ENCODE measurements around the gene UBA1. TPM values are rescaled to one million over a fixed set of nuclear protein-coding genes. Genes with fewer than 3 reads are reported as not detected.

The UBA1 gene
- total and polyA plus RNA-seq, 10 of the 15 experiments (the other 5 are each of a cell fraction or from before 2014, with no cell fraction given) = 60.4 to 314 (median 216) TPM

DNA sequence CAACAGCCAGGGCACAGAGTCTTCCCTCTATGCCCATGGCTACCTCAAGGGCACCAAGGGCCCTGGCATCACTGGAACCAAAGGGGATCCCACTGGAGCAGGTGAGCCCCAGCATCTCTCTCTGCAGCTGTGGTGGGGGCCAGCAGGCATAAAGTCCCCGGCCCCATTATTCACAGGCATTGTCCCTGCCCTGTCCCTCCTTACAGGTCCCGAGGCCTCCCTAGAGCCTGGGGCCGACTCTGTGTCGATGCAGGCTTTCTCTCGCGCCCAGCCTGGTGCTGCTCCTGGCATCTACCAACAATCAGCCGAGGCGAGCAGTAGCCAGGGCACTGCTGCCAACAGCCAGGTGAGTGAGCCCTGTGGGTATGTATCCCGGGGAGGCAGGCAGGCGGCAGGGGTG lies 12.3 kb upstream of the UBA1 start:
- POLR2A ChIA-PET = no interaction called here
- RAD21 ChIA-PET (ENCODE audit: unreplicated experiment) = no interaction called here
- 82% methylated on average over 10 of the region's 10 CpGs for WGBS (ENCODE audit: insufficient coverage, insufficient replicate concordance, low lambda C conversion rate, missing lambda C conversion rate)
- peaks cover 0 to 21% of the 10 kb centered on the region in 2 experiments; a peak in 3 of 4 replicates for H3K36me3 ChIP-seq (ENCODE audit: control insufficient read depth in 2 of 2, insufficient read depth in 2 of 2, low read length in 1 of 2)
- intact Hi-C loops (cut with micrococcal nuclease; ENCODE audit: unreplicated experiment) (no loop called here), in situ Hi-C loops (cut with MboI) (no loop called here)
- H3K9ac ChIP-seq (ENCODE audit: control insufficient read depth, insufficient read depth, low read length) = no peak overlapping the region
- H3K4me3 ChIP-seq = no peak overlapping the region
- H4K20me1 ChIP-seq (ENCODE audit: control insufficient read depth, insufficient read depth) = no peaks in the 10 kb centered on the region
- CTCF ChIA-PET = no interaction called here
- SMC1A ChIA-PET (ENCODE audit: uncharacterized antibody, unreplicated experiment) = no interaction called here
- H3K9me3 ChIP-seq (replicated peaks; ENCODE audit: control insufficient read depth, insufficient read depth, low read length) = no peaks in the 10 kb centered on the region
- FAIRE-seq (no peak), ATAC-seq (no peak), DNase-seq (ENCODE audit: low read depth, low spot score) (no peak)
- TF ChIP-seq SIX5 (IDR thresholded peaks at IDR 0.05; ENCODE audit: low read depth, low read length, severe bottlenecking) = no peak
- TF ChIP-seq KDM1A (IDR thresholded peaks at IDR 0.05; ENCODE audit: borderline replicate concordance) = no peak
- no peak for TF ChIP-seq NBN (IDR thresholded peaks at IDR 0.05)
- TF ChIP-seq, protein P1, sequence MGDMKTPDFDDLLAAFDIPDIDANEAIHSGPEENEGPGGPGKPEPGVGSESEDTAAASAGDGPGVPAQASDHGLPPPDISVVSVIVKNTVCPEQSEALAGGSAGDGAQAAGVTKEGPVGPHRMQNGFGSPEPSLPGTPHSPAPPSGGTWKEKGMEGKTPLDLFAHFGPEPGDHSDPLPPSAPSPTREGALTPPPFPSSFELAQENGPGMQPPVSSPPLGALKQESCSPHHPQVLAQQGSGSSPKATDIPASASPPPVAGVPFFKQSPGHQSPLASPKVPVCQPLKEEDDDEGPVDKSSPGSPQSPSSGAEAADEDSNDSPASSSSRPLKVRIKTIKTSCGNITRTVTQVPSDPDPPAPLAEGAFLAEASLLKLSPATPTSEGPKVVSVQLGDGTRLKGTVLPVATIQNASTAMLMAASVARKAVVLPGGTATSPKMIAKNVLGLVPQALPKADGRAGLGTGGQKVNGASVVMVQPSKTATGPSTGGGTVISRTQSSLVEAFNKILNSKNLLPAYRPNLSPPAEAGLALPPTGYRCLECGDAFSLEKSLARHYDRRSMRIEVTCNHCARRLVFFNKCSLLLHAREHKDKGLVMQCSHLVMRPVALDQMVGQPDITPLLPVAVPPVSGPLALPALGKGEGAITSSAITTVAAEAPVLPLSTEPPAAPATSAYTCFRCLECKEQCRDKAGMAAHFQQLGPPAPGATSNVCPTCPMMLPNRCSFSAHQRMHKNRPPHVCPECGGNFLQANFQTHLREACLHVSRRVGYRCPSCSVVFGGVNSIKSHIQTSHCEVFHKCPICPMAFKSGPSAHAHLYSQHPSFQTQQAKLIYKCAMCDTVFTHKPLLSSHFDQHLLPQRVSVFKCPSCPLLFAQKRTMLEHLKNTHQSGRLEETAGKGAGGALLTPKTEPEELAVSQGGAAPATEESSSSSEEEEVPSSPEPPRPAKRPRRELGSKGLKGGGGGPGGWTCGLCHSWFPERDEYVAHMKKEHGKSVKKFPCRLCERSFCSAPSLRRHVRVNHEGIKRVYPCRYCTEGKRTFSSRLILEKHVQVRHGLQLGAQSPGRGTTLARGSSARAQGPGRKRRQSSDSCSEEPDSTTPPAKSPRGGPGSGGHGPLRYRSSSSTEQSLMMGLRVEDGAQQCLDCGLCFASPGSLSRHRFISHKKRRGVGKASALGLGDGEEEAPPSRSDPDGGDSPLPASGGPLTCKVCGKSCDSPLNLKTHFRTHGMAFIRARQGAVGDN (IDR thresholded peaks at IDR 0.05) = no peak
- TF ChIP-seq BHLHE40 (IDR thresholded peaks at IDR 0.05; ENCODE audit: borderline replicate concordance in 1 of 2, low read depth in 2 of 2, low read length in 1 of 2) = no peak
- H2AFZ ChIP-seq (ENCODE audit: control insufficient read depth, low read depth, low read length) = no peak overlapping the region
- H3K4me2 ChIP-seq (ENCODE audit: control insufficient read depth, insufficient read depth) = no peak overlapping the region
- no peak overlapping the region for H3K27ac ChIP-seq (ENCODE audit: control insufficient read depth, insufficient read depth)
- H3K27me3 ChIP-seq (replicated peaks in 1 of 2; ENCODE audit: control insufficient read depth in 2 of 2, insufficient read depth in 2 of 2, low read length in 1 of 2) = no peaks in the 10 kb centered on the region; a peak in 1 of 4 replicates
- no peaks in the 10 kb centered on the region for H3K4me1 ChIP-seq (ENCODE audit: control insufficient read depth, insufficient read depth, low read length)
- no TSS peak for BruUV-seq (replicated peaks)
- no peaks in the 10 kb centered on the region for H3K79me2 ChIP-seq (ENCODE audit: control insufficient read depth, insufficient read depth, low read length)

Data from GM12878 (cell line).